Activated CD8-positive, alpha-beta memory T cell treated with anti-CD3 and anti-CD28 coated beads, Interleukin-2, amount 50 U/mL, for 4 hours (primary cell): ENCODE measurements around the gene COMP.

ENCODE experiments used
- DNase-seq: peaks from one replicate; pipeline ENCODE4 v3.0.0-alpha.2; 2020

The COMP gene

DNA sequence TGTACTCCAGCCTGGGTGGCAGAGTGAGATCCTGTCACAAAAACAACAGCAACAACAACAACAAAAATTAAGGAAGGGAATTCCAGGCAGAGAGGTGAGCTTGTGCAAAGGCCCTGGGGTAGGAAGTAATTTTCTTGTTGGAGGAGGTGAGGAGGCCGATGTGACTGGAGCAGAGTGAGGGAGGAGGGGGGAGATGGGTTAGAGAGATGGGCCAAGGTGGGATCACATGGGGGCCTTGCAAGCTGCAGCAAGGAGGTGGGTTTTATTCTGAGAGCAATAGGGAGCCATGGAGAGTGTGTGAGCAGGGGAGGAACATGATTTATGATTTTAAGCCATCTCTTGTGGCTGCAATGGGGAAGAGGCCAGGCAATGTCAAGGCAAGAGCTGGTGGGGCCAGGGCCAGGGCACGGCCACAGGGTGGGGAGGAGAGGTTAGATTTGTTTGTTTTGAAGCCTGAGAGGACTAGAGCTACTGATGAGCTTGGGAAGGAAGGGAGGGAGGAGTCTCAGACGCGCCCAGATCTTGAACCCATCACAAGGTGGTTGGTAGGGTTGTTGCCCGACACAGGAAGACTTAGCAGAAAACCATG, 12.5 kb upstream of the COMP start:
- DNase-seq: no peak

DNA sequence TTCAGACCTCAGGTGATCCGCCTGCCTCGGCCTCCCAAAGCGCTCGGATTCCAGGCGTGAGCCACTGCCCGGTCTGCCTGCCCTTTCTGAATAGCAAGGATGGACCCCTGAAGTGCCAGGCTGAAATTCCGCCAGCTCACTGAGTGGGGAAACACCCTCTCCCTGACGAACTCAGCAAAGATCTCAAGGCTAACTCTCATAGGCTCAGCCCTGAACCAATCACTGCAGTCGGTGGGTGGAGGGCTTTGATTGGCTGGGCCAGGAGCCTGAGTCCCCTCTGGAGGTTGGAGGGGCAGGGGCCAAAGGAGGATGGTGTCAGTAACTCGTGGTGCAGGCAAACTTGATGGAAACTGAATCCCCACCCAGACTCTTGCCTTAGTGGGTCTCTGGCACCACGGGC, 11.2 kb upstream of the COMP start:
- no peak for DNase-seq

DNA sequence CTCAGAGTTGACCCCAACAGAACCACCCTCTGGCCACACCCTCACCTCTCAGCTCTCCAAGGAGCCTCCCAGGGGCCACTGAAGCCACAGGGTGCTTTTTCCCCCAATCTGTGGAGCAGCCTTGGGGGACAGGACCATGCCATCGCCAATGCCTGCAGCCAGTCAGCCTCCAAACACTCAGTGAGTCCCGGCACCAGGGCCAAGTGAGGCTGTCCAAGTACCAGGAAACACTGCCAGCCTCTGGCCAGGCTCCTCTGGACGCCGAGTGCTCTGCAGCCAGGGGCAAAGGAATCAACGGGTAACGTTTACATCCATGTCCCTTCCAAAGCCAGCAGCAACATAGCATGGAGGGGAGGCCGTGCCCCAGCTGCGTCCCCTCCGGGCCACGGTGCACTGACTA, 9.5 kb upstream of the COMP start:
- DNase-seq: no peak

DNA sequence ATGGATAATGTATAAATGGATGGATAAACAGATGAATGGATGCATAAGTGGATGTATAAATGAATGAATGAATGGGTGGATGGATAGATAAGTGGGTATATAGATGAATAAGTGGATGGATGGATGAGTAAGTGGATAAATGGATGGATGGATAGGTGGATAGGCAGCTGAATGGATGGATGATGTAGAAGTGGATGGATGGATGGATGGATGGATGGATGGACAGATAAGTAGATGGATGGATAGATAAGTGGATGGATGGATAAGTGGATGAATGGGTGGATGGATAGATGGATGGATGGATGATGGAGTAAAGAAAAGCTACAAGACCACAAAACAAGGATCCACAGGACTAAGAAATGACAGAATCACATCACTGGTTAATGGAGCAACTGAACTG, 9.0 kb upstream of the COMP start:
- DNase-seq: no peak

DNA sequence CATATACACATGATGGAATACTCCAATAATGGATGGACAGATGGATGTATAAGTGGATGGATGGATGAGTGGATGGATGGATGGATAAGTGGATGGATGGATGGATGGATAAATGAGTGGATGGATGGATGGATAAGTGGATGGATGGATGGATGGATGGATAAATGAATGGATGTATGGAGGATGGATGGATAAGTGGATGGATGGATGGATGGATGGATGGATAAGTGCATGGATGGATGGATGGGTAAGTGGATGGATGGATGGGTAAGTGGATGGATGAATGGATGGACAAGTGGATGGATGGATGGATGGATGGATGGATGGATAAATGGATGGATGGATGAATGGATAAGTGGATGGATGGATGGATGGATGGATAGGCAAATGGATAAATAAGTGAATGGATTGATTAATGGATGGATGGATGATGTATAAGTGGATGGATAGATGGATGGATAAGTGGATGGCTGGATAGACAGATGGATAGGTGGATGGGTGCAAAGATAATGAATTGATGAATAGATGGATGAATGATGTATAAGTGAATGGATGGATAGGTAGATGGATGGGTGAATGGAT, 8.4 kb upstream of the COMP start:
- no peak for DNase-seq

DNA sequence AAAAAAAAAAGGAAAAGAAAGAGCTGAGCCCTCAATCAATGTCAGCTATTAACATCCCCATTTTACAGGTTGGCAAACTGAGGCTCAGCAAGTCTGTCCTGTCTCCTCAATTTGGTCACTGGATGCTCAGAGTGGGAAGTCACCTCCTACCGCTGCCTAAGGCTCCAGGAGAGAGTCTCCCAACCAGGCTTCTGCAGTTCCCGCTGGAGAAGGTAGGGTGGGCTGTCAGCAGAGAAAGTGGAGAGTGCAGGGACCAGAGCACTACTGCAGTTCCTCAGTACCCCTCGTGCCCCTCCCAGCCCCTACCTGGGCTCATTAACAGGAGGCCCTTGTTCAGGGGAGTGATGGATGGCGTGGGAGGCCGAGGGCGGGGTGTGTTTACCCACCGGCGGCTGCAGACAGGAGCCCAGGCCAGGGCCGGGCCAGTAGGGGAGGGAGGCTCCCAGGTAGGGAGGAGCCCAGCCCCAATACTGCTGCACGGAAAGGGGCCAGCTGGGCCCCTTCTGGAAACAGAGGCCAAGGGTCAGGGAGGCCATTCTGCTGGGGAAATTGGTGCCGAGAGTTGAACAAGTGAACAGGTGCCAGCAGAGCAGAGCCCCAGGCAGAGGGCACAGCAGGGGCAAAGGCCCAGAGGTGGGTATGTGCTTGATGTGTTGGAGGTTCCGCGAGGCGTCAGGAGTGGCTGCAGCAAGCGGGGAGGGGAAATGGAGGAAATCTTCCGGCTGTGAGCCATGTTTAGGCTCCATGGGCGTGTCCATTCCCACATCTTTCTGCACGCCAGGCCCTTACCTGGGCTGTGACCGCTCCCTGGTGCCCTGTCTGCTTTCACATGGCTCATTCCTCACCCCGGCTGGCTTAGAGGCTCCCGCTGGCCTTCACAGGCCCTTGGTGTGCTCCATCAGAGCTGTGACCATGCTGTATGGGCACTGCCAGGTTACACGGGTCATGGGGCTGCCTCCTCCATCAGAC, 7.6 kb upstream of the COMP start:
- DNase-seq: no peak

DNA sequence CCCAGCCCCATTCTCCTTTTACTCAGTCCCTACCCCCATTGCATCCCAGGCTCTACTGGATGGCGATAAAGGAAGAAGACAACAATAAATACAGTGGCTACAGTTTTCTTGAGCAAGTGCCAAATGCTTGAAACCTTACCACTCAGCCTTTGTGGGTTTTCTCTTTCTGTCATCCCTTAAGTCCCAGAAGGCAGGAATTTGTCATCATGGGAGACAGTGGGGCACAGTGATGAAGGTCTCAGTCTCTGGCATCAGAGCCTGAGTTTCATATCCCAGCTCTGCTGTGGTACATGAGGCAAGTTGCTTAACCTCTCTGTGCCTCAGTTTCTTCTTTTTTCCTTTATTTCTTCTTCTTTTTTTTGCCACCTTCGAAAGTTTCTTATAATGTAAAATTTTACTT, 5.1 kb upstream of the COMP start:
- DNase-seq: no peak

DNA sequence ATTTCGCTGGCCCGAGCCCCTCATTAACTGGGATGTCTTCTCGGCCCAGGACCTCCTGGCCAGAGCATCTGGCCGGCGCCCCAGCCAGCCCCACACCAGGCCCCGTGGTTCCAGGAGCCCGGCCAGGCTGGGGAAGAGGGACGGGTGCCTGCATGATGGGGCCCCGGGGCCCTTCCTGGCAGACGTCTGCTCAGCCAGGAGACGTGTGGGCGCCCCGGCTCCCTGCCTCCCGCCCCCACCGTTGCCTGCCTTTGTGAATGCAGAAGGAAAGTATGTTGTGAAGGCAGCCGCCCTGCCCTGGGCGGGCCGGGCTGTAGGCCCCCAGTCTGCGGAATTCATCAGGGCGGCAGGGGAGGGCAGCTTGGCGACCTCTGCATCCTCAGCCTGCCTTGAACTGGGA, 4.4 kb upstream of the COMP start:
- DNase-seq: no peak

DNA sequence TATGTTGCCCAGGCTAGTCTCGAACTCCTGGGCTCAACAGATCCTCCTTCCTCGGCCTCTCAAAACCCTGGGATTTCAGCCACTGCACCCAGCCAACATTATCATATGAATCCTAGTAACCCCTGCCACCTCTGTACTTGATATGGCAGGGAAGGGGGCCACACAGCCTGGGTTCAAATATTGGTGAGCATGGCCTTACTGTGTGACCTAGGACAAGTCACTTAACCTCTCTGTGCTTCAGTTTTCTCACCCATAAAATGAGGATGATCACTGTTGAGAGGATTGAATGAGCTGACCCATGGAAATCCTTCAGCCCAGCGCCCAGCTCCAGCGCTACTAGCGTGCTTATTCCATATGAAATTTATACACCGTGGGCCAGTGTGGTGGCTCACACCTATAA, 3.6 kb upstream of the COMP start:
- no peak for DNase-seq

DNA sequence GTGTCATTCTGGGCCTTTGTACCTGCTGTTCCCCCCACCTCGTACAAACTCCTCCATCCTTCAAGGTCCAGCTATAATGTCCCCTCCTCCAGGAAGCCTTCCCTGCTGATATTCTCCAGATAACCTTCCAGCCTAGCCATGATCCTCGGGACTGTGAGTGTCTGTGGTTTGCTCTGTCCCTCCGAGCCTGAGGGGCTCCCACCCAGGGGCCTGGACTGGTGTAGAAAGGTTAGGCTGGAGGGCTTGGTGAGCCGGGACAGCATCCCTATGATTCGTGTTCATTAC, 2.9 kb upstream of the COMP start:
- DNase-seq: no peak

DNA sequence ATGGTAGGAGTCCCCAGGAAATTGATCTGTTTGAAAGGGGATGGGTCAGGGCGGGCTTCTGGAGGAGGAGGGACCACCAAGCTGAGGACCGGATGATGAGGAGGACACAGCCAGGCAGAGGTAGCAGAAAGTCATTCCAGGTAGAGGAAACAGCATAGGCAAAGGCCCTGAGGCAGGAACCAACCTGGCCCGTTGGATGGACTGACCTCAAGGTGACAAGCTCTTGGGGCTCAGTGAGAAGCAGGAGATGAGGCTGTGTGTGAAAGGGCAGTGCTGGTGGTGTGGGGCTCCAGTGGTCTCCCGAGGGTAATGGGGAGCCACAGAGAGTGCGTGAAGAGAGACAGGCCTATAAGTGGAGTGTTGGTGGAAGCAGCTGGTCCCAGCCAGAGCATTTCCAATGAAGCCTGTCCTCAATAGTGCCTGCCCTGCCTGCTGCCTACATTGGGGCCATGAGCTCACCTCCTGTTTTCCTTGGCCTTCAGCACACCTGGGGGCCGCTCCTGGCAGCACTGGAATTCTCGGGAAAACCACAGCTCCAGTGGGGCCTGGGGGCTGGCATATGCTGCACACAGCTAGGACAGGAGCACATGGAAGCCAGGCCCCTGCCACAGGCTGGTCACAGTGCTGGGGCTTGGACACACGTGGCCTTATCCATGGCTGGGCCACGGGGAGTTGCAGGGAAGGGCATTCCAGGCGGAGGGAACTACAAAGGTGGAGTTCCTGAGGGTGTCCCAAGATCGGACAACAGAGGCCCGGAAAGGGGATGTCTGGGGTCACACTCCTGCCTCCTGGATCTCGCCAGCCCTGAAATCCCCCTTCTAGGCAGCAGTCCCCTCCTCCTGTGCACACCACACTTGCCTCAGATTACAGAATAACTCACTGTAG, 2.3 kb upstream of the COMP start:
- DNase-seq: no peak

DNA sequence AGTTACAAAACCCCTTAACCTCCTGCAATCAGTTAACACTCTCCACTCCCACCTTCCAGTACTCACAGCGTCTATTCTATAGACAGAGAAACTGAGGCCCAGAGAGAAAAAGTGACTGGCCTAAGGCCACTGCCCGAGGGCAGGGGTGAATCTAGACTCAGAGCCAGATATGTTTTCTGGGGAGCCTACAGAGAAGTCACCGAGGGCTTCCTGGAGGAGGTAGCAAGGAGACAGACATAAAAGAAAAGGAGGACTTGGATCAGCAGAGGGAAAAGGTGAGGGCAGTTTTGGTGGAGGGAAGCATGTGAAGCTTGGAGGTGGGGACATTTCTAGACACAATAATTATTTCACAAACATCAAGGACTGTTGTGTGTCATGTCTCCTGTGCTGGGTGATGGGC, 1.6 kb upstream of the COMP start:
- DNase-seq: no peak

DNA sequence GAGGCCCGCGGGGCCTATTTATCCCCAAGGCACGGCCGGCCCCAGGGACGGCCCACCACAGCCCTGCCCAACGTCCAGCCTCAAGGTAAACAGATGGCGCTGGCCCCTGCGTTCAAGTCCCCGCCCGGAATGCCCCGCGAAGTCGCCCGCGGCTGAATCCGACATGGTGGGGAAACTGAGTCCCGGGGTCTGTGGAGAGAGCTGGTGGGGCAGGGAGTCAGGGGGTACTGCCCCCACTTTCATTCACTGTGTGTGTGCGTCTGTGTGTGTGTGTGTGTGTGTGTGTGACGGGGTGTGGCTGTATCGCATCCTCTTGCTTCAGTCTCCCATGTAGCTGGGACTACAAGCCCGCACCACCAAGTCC, 192 bp upstream of the COMP start:
- no peak for DNase-seq

DNA sequence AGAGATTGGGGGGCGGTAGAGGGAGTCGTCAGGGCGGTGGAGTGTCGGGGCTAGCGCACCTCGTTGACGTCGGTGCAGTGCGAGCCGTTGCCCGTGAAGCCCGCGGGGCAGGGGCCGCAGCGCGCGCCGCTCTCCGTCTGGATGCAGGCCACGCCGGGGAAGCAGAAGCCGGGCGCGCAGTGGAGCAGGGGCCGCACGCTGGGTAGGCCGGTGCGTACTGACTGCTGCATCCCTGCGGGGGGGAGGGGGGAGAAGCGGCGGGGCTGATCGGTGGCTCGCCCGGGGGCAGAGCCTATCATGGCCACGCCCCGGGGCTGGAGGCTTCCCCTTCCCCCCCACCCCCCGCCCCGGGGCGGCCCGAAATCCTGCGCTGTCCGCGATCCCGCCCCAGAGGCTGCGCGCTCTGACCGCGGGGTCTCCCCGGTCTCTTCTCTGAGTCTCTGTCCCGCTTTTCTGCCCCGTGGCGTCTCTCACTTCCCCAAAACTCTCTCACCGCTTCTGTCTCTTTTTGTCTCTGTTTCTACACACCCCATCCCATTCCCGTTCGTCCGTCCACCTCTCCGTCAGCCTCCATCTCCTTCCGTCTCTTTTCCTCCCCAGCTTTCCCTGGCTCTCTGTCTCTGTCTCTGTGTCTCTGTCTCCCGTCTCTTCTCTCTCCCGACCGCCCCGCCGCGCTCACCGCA, 1.1 kb downstream of the COMP start:
- DNase-seq: no peak

DNA sequence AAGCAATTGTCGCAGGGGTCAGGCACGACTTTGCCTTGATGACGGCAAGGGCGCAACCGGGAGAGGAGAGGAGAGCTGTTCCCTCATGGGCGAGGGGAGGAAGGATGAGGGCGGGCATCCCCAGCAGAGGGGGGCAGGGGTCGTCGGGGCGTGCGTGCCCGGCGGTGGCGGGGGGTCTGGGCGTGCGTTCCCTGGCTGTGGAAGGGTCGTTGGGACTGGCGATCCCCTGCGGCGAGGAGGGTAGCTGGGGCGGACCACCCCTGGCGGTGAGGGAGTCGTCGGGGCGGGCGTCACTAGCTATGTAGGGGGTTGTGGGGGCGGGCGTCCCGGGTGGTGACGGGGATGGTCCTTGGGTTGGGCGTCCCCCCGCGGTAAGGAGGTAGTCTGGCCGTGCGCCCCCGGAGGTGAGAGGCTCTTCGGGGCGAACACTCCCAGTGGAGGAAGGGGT, 1.7 kb downstream of the COMP start:
- DNase-seq: no peak

DNA sequence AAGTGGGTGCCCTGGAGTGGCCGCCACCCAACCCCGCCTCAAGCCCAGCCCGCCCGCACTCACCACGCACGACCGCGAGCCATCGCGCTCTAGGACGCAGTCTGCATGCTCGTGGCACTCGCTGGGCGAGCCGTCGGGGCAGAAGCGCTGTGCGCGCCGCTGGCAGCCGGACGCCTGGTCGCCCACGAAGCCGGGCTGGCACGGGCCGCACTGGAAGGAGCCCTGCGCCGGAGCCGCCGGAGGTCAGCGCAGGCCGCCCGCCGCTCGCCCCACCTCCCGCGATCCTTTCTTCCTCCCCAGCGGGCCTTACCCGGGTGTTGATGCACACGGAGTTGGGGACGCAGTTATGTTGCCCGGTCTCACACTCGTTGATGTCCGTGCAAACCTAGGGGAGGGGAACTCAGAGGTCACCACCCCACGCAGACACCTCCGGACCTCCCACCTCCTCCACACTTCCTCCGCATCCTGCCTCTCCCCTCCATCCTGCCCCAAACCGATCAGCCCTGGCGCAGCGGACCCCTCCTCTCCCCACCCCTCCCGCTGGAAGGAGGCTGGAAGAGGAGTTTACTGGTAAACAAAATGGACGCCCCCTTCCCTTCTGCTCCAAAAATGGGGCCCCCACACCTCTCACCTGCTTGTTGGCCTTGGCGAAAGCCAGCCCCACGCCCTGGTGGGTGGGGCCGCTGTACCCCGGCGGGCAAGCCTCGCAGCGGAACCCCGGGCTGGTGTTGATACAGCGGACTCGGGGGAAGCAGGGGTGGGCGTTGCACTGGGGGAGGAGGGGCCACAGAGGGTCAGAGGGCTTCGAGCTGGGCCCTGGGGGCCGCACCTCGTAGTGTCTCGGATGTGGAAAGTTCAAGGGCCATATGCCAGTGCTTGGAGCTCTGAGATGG, 2.3 kb downstream of the COMP start:
- no peak for DNase-seq

DNA sequence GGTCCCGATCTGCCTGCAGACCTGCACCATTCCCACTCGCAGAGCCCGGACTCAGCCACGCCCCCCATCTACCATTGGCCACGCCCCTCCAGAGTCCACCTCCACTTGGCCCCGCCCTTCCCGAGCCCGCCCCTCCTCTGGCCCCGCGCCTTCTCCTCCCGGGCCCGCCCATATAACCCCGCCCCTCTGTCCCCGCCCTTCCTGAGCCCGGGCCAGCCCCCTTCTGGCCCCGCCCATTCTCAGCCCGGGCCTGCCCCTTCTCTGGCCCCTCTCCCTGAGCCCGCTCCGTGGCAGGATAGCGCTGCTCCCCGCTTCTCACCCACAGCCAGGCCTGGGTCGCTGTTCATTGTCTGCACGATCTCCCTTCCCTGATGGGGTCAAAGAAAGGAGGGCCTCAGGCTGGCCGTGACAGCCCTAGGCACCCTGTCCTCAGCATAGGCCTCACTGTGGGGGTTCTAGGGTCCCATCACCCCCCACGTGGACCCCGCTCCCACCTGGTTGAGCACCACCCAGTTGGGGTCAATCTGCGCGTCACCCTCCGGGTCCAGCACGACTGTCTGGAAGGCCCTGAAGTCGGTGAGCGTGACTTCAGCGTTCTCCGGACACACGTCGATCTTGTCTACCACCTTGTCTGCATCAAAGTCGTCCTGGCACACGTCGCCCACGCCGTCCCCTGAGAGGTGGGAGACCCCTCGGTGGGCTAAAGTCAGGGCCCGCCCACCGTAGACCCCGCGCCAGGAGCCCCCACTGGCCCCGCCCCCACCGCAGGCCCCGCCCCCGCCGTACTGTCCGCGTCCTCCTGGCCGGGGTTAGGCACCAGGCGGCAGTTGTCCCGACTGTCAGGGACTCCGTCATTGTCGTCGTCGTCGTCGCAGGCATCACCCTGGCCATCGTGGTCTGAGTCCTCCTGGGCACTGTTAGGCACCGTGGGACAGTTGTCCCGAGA, 5.7 kb downstream of the COMP start:
- peak; percentile 52 for DNase-seq

DNA sequence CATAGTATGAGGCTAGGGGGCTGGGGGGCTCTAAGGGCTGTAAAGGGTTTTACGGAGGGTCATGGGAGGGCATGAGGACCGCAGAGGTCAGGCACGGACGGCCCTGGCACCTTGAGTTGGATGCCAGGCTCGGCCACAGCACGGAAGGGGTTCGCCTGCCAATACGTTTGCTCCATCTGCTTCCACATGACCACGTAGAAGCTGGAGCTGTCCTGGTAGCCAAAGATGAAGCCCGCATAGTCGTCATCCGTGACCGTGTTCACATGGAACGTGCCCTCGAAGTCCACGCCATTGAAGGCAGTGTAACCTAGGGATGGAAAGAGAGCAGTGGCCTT, 6.4 kb downstream of the COMP start:
- no peak for DNase-seq

DNA sequence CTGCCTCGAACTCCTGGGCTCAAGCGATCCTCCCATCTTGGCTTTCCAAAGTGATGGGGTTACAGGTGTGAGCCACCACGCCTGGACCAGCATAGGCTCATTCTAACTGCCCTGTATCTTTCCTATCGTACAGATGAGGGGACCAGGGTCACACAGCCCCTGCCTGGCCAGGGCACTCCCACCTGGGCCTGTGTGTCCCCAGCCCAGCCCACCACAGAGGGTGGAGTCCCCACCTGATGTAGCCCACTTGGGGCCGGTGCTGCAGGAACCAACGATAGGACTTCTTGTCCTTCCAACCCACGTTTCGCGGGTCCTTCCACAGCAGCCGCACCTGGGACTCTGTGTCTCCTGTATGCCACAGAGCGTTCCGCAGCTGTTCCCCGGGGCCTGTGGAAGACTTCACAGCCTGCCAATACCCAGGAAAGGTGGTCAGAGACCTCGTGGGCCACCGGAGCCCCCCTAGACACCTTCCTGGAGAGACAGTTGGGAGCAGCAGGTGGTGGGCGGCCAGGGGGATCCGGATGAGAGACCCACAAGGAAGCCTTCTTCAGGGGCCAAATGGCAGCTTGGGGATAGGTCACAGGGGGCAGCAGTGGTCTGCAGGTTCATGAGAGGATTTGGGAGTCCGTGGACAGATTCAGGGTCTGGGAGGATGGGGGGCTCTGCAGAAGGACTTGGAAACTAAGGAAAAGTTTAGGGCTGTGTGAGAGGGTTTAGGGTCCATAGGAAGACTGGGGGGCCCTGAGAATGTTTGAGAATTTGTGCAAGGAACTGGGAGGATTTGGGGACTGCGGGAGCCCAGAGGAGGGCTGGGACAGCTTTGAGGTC, 6.9 kb downstream of the COMP start:
- no peak for DNase-seq
